GM12872 (cell line): Measurements from ENCODE around the gene CYP2F1.

Experiments
- CTCF ChIP-seq: IDR thresholded peaks from 3 replicates; pipeline ENCODE4 v1.5.1; 2011; ENCODE audit warnings: low read depth, mild to moderate bottlenecking, low read length, moderate library complexity; ENCODE audit not compliant: insufficient read depth

CYP2F1 gene

DNA sequence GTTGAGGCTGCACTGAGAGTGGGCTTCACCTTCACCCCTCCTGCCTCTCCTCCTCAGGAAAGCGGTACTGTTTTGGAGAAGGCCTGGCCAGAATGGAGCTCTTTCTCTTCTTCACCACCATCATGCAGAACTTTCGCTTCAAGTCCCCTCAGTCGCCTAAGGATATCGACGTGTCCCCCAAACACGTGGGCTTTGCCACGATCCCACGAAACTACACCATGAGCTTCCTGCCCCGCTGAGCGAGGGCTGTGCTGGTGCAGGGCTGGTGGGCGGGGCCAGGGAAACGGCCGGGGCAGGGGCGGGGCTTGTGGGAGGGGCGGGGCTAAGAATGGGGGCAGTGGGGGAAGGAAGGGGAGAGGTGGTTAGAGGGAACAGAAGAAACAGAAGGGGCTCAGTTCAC, 18.5 kb upstream of the CYP2F1 start:
- no peak for TF ChIP-seq CTCF

- no peak for TF ChIP-seq CTCF
These were observed 17.9 kb upstream of the CYP2F1 start for GRCh38 chr19:41096353-41096752.

- no peak for TF ChIP-seq CTCF
These were observed 16.9 kb upstream of the CYP2F1 start for GRCh38 chr19:41097302-41097701.

GRCh38 chr19:41098762-41099161, 15.5 kb upstream of the CYP2F1 start:
- no peak for TF ChIP-seq CTCF

- no peak for TF ChIP-seq CTCF
These were observed 8.1 kb upstream of the CYP2F1 start for GRCh38 chr19:41106177-41106576.

DNA sequence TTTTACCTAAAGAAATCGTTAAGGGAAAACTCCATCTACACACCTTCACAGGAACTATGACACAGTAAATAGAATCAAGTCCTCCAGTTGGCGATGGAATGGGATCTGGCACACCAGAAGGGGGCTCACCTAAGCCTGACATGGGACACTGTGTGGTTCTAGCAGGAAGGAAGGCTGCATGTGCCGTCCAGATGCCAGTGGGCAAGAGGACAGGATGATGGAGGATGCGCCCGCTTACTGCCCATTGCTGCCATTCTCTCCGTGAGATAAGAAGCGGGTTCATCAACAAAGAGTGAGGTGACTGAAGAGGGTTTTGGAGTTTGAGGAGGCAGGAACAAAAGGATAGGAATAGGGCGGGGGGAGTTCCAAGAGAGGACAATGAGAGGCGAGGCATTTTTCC, 2.9 kb upstream of the CYP2F1 start:
- TF ChIP-seq CTCF: no peak

DNA sequence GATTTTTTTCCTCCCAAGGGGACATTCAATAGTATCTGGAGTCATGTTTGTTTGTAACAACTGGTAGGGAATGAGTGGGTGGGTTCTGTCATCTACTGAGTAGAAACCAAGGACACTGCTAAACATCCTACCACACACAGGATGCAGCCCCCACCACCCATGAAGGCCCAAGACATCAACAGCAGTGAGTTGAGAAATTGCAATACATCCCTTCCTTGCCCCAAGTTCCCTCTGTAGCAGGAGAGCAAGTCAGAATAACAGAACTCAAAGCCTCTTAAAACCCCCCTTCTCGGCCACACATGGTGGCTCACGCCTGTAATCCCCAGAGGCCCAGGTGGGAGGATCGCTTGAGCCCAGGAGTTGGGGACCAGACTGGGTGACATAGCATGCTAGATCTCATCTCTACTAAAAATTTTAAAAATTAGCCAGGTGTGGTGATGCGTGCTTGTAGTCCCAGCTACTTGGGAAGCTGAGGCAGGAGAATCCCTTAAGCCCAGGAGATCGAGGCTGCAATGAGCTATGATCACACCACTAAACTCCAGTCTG, 2.4 kb upstream of the CYP2F1 start:
- no peak for TF ChIP-seq CTCF
